Endothelial cell of umbilical vein (primary cell): Measurements from ENCODE around the gene GMPR2.

Source experiments
- EZH2 ChIP-seq: IDR thresholded peaks from 2 replicates; pipeline ENCODE4 v1.6.1; 2012; ENCODE audit warnings: borderline replicate concordance, low read depth, mild to moderate bottlenecking, moderate library complexity, low read length, inconsistent platforms; ENCODE audit not compliant: severe bottlenecking
- MAX ChIP-seq: IDR thresholded peaks from 2 replicates; pipeline ENCODE4 v1.6.1; 2011; ENCODE audit not compliant: insufficient read depth, insufficient read length

- TF ChIP-seq EZH2 (no peak), MAX (no peak)
Measured at GRCh38 chr14:24254630-24255392, 22.1 kb downstream of the GMPR2 start.
